Measurements from ENCODE around the gene PITRM1.

- TF ChIP-seq CTCF (optimal IDR thresholded peaks at IDR 0.05 in 1 of 3, IDR thresholded peaks at IDR 0.05 in 1 of 3, conservative IDR thresholded peaks at IDR 0.05 in 1 of 3; ENCODE audit: extremely low read depth in 1 of 3, insufficient read depth in 2 of 3, low read length in 3 of 3) (no peak), EZH2 (IDR thresholded peaks at IDR 0.05; ENCODE audit: low read length) (no peak)
Observed at GRCh38 chr10:3126741-3127346, 45.7 kb downstream of the PITRM1 start.

Measured in keratinocyte (primary cell).